IPS-15b (cell line): ENCODE results near the gene ACOT6.
"Not testable (repeated sequence)": the region's sequence is repeated elsewhere in the genome, so short reads cannot be mapped to it uniquely, and the experiment has no call there.

ENCODE experiments used
- H3K27me3 ChIP-seq: one replicate; pipeline ENCODE4 v1.6.1; 2013; ENCODE audit warnings: low read length; ENCODE audit not compliant: control insufficient read depth, insufficient read depth
- H3K36me3 ChIP-seq: one replicate; pipeline ENCODE4 v1.6.1; 2013; ENCODE audit warnings: low read length; ENCODE audit not compliant: control insufficient read depth, insufficient read depth
- H3K4me1 ChIP-seq: one replicate; pipeline ENCODE4 v1.6.1; 2013; ENCODE audit warnings: mild to moderate bottlenecking, low read length; ENCODE audit not compliant: control insufficient read depth, insufficient read depth
- H3K4me3 ChIP-seq: one replicate; pipeline ENCODE4 v1.5.1; 2013; ENCODE audit warnings: low read depth, low read length
- H3K9ac ChIP-seq: one replicate; pipeline ENCODE4 v1.6.1; 2013; ENCODE audit warnings: low read depth, mild to moderate bottlenecking, low read length
- H3K9me3 ChIP-seq: one replicate; pipeline ENCODE4 v1.6.1; 2013; ENCODE audit warnings: mild to moderate bottlenecking, low read length; ENCODE audit not compliant: control insufficient read depth, insufficient read depth

Gene ACOT6

GRCh38 chr14:73612339-73613045 lies at the start of gene ACOT6:
Gene ACOT6, plus strand, starts transcription at chr14:73612517. Its CDS starts 55 bp downstream, at chr14:73612572.
- H3K9me3 ChIP-seq: no peaks in the 10 kb centered on the region
- H3K27me3 ChIP-seq: peaks cover 24% of the 10 kb centered on the region
- peaks cover 4% of the 10 kb centered on the region for H3K4me1 ChIP-seq
- H3K36me3 ChIP-seq: no peaks in the 10 kb centered on the region
- H3K9ac ChIP-seq: no peak within 1 kb of the TSS
- peak within 1 kb of the TSS; percentile 75 for H3K4me3 ChIP-seq

DNA sequence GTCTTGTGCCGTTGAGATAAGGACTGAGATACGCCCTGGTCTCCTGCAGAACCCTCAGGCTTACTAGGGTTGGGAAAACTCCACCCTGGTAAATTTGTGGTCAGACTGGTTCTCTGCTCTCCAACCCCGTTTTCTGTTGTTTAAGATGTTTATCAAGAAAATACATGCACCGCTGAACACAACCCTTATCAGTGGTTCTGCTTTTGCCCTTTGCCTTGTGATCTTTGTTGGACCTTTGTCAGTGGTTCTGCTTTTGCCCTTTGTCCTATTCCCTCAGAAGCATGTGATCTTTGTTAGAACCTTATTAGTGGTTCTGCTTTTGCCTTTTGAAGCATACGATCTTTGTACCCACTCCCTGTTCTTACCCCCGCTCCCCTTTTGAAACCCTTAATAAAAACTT lies 49.6 kb upstream of the ACOT6 start:
- H3K4me3 ChIP-seq, H3K36me3 ChIP-seq, H3K4me1 ChIP-seq, H3K9me3 ChIP-seq, H3K9ac ChIP-seq, H3K27me3 ChIP-seq: not testable (repeated sequence)

- not testable (repeated sequence) for H3K27me3 ChIP-seq, H3K9ac ChIP-seq, H3K9me3 ChIP-seq, H3K36me3 ChIP-seq, H3K4me3 ChIP-seq, H3K4me1 ChIP-seq
Observed at GRCh38 chr14:73566431-73566830, 45.9 kb upstream of the ACOT6 start.

- H3K27me3 ChIP-seq, H3K36me3 ChIP-seq, H3K9me3 ChIP-seq, H3K9ac ChIP-seq, H3K4me1 ChIP-seq, H3K4me3 ChIP-seq: not testable (repeated sequence)
Observed at GRCh38 chr14:73566935-73567334, 45.4 kb upstream of the ACOT6 start.

DNA sequence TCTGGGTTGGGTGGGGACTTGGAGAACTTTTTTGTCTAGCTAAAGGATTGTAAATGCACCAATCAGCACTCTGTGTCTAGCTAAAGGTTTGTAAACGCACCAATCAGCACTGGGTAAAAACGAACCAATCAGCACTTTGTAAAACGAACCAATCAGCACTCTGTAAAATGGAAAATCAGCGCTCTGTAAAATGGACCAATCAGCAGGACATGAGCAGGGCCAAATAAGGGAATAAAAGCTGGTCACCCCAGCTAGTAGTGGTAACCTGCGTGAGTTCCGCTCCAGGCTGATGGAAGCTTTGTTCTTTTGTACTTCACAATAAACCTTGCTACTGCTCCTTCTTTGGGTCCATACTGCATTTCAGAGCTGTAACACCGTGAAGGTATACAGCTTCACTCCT lies 45.0 kb upstream of the ACOT6 start:
- Histone ChIP-seq H3K27me3 (peaks cover 2% of the 10 kb centered on the region), H3K4me1 (no peaks in the 10 kb centered on the region), H3K4me3 (no peak overlapping the region), H3K9me3 (no peaks in the 10 kb centered on the region), H3K9ac (no peak overlapping the region), H3K36me3 (no peaks in the 10 kb centered on the region)

GRCh38 chr14:73567951-73568885 lies 44.1 kb upstream of the ACOT6 start:
- Histone ChIP-seq H3K4me1 (no peaks in the 10 kb centered on the region), H3K9ac (no peak overlapping the region), H3K4me3 (peak overlapping the region; percentile 69), H3K9me3 (no peaks in the 10 kb centered on the region), H3K27me3 (peaks cover 2% of the 10 kb centered on the region), H3K36me3 (no peaks in the 10 kb centered on the region)

DNA sequence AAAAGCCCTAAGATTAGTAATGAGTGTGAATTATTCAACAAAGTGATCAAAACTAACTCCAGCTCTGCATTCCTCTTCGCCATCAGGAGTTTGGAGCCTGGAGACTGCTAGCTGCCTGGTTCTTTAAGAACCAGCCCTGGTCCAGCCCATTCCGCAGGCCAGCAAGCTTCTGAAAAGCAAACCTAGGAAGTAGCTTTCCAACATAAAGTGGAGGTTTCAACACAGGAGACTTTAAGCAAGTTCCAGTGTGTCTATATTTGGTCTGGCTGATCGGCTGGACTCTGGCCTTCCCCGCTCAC lies 43.5 kb upstream of the ACOT6 start:
- H3K9ac ChIP-seq: peak overlapping the region; percentile 87
- not testable (repeated sequence) for H3K36me3 ChIP-seq, H3K9me3 ChIP-seq, H3K4me1 ChIP-seq, H3K27me3 ChIP-seq
- H3K4me3 ChIP-seq: peak overlapping the region; percentile 69

DNA sequence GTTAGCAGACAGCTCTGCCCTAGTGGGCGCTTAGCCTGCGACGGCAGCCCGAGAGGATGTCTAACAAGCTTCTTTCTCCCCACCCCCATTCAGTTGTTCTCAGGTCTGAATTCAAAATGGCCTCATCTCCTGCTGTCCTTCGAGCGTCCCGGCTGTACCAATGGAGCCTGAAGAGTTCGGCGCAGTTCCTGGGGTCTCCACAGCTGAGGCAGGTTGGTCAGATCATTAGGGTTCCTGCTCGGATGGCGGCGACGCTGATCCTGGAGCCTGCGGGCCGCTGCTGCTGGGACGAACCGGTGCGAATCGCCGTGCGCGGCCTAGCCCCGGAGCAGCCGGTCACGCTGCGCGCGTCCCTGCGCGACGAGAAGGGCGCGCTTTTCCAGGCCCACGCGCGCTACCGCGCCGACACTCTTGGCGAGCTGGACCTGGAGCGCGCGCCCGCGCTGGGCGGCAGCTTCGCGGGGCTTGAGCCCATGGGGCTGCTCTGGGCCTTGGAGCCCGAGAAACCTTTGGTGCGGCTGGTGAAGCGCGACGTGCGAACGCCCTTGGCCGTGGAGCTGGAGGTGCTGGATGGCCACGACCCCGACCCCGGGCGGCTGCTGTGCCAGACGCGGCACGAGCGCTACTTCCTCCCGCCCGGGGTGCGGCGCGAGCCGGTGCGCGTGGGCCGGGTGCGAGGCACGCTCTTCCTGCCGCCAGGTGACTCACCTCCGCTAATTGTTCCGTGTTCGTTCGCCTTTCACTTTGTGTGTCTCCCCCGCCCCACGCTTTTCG lies 42.9 kb upstream of the ACOT6 start, which contains the start of gene ACOT2:
TSS of gene ACOT2 (plus strand) at position 29 of the 774 bp plus-strand sequence. CDS start at position 57, 28 bp downstream.
- Histone ChIP-seq H3K4me3 (peak within 1 kb of the TSS; percentile 69), H3K9ac (peak within 1 kb of the TSS; percentile 87)
- not testable (repeated sequence) for H3K27me3 ChIP-seq, H3K9me3 ChIP-seq, H3K36me3 ChIP-seq, H3K4me1 ChIP-seq

DNA sequence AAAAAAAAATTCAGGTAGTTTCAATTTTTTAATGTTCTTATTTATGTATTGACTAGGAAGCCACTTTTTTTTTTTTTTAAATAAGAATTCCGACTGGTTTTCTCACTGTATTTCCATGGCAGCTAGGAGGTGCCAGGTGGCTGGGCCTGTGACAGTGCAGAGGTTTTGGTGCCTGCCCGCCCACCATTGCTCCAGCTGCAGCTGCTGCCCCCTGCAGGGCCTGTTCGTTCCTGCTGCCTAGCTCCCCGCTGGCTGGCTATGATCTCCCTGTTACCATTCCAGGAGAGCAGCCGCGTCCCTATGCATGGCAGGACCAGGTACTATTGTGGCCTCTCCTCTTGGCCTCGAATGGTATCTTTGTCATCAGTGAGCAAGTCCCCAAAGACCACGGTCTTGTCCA lies 41.4 kb upstream of the ACOT6 start:
- not testable (repeated sequence) for H3K36me3 ChIP-seq, H3K4me3 ChIP-seq, H3K27me3 ChIP-seq, H3K9ac ChIP-seq, H3K9me3 ChIP-seq, H3K4me1 ChIP-seq

- not testable (repeated sequence) for H3K9ac ChIP-seq, H3K27me3 ChIP-seq
Observed at GRCh38 chr14:73573034-73573433, 39.3 kb upstream of the ACOT6 start.

DNA sequence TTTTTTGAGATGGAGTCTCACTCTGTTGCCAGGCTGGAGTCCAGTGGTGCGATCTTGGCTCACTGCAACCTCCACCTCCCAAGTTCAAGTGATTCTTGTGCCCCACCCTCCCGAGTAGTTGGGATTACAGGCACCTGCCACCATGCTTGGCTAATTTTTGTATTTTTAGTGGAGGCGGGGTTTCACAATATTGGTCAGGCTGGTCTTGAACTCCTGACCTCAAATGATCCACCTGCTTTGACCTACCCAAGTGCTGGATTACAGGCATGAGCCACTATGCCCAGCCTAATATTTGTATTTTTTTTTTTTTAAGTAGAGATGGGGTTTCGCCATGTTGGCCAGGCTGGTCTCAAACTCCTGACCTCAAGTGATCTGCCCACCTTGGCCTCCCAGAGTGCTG lies 38.6 kb upstream of the ACOT6 start:
- not testable (repeated sequence) for H3K27me3 ChIP-seq

More at GRCh38 chr14:73573034-73573433, 39.3 kb upstream of the ACOT6 start:
- not testable (repeated sequence) for H3K36me3 ChIP-seq, H3K4me3 ChIP-seq, H3K4me1 ChIP-seq, H3K9me3 ChIP-seq

More for the DNA sequence above, 38.6 kb upstream of the ACOT6 start:
- H3K9ac ChIP-seq, H3K9me3 ChIP-seq, H3K36me3 ChIP-seq, H3K4me3 ChIP-seq, H3K4me1 ChIP-seq: not testable (repeated sequence)
